Activated CD8-positive, alpha-beta T cell treated with anti-CD3 and anti-CD28 coated beads for 36 hours (primary cell): ENCODE measurements around the gene CBX2. TPM values are rescaled to one million over a fixed set of nuclear protein-coding genes. Genes with fewer than 3 reads are reported as not detected.

ENCODE experiments used
- ATAC-seq: fragments of 200-7000 bp; cut with Tn5 transposase; one replicate; pipeline ENCODE4 v1.10.0; 2021; ENCODE audit warnings: mild to moderate bottlenecking, moderate library complexity
- CTCF ChIA-PET: fragments of 350-600 bp; sonication (Branson Sonifier 250); formaldehyde crosslinking; loops from one replicate; lab custom pipeline; 2021; ENCODE audit warnings: antibody characterized with exemption; lab: Charles Lee
- POLR2A ChIA-PET: fragments of 350-600 bp; sonication (Branson Sonifier 250); formaldehyde crosslinking; loops from one replicate; lab custom pipeline; 2021; ENCODE audit warnings: antibody characterized with exemption; lab: Charles Lee
- DNase-seq: peaks from one replicate; pipeline ENCODE4 v3.0.0-alpha.2; 2020
- H3K27ac Mint-ChIP-seq: one replicate; pipeline ENCODE4 v1.8.0; 2021; ENCODE audit warnings: mild to moderate bottlenecking, mixed read lengths
- H3K27me3 Mint-ChIP-seq: one replicate; pipeline ENCODE4 v1.8.0; 2021; ENCODE audit warnings: mixed read lengths
- H3K36me3 Mint-ChIP-seq: one replicate; pipeline ENCODE4 v1.8.0; 2021; ENCODE audit warnings: low read depth, mixed read lengths
- H3K4me1 Mint-ChIP-seq: one replicate; pipeline ENCODE4 v1.8.0; 2021; ENCODE audit warnings: low read depth, mixed read lengths
- H3K4me3 Mint-ChIP-seq: one replicate; pipeline ENCODE4 v1.8.0; 2021; ENCODE audit warnings: mild to moderate bottlenecking, moderate library complexity, mixed read lengths
- H3K9me3 Mint-ChIP-seq: one replicate; pipeline ENCODE4 v1.8.0; 2021; ENCODE audit warnings: mixed read lengths
- intact Hi-C: fragments of 100-400 bp; cut with micrococcal nuclease; formaldehyde crosslinking; loops from one replicate; pipeline ENCODE4 v1.10.0; 2022
- total RNA-seq, 2 experiments: library from RNA; stranded (reverse); gene quantifications; one replicate each; pipeline ENCODE4 v1.2.3, GENCODE V29; 2021
- TF ChIP-seq, protein P1 (sequence below): fragments of 200-600 bp; IDR thresholded peaks from one replicate; pipeline ENCODE4 v1.8.0; 2022; ENCODE audit warnings: antibody characterized with exemption, mild to moderate bottlenecking

The CBX2 gene
- total RNA-seq, 2 experiments from 2014 or later = 8.0 to 9.7 TPM

DNA sequence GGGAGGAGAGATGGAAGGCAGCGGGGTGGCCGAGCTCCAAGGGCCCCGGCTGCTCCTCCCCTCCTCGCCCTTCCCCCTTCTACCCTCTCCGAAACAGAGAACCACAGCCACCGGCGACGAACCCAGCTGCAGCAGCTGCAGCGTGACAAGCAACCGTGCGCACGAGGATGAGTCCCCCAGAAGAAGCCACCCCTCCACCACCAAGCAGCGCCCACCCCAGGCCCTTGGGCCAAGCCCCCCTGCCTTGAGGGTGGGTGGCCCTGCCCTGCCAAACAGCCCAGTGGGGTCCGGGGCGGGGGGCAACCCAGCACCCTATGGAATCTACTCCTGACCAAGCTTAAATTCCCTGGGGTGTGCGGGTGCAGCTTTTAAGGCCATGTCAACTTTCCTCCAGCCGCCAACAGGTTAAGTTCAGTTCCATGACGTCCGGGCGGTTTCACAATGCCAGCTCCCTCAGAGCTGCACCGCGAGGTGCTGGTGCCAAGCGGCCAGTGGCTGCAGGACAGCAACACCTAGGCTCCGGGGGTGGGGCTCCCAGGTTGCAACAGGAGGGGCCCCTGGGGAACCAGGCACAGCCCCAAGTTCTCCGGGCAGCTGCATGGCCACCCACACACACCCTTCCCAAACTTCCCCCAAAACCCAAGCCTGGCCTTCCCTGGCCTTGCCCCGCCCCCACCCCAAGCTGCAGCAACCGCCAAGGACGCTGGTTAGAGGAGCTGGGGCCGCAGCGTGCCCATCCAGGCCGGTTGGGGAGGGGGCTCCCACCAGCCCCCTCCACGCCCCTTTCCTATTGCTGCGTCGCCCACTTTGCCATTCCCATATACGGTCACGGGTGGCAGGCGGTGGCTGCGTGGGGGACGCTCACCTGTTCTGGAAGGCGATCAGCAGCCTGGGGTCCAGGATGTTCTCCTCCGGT lies 59.3 kb downstream of the CBX2 start:
- CTCF ChIA-PET = interaction anchor here (0.6 to 4.0 kb wide), 17 partner anchors 9 to 133 kb away, joined by 3 to 56 read pairs (median 4); partner anchors contain the start of gene CBX8
- intact Hi-C loops = loop anchor here (5.0 kb wide), 1 partner anchor 40 kb away; the partner anchor contains the start of gene CBX8
- ATAC-seq (peak; percentile 34), DNase-seq (peak; percentile 90)
- Mint-ChIP-seq H3K4me1 (peaks cover 44% of the 10 kb centered on the region), H3K27ac (peak overlapping the region; percentile 92), H3K36me3 (peaks cover 18% of the 10 kb centered on the region), H3K4me3 (peak overlapping the region; percentile 91), H3K9me3 (no peaks in the 10 kb centered on the region), H3K27me3 (peaks cover 19% of the 10 kb centered on the region)
- POLR2A ChIA-PET = interaction anchor here (0.6 to 2.2 kb wide), 10 partner anchors 9 to 767 kb away, joined by 3 to 11 read pairs (median 5); partner anchors contain the start of gene CBX8
- TF ChIP-seq, protein P1, sequence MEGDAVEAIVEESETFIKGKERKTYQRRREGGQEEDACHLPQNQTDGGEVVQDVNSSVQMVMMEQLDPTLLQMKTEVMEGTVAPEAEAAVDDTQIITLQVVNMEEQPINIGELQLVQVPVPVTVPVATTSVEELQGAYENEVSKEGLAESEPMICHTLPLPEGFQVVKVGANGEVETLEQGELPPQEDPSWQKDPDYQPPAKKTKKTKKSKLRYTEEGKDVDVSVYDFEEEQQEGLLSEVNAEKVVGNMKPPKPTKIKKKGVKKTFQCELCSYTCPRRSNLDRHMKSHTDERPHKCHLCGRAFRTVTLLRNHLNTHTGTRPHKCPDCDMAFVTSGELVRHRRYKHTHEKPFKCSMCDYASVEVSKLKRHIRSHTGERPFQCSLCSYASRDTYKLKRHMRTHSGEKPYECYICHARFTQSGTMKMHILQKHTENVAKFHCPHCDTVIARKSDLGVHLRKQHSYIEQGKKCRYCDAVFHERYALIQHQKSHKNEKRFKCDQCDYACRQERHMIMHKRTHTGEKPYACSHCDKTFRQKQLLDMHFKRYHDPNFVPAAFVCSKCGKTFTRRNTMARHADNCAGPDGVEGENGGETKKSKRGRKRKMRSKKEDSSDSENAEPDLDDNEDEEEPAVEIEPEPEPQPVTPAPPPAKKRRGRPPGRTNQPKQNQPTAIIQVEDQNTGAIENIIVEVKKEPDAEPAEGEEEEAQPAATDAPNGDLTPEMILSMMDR = no peak

Other genes starting within 250 kb of the CBX2 start
- not detected for gene RBFOX3, start 167.1 kb upstream of the CBX2 start, total RNA-seq
- under 1 TPM in 1 of 2 experiments, not detected in 1; 0.16 TPM for gene ENPP7, start 47.2 kb upstream of the CBX2 start, total RNA-seq
- 1 to 10 TPM; 7.0 to 9.4 TPM for gene CBX8, start 18.9 kb downstream of the CBX2 start, total RNA-seq
- gene CBX4, start 61.3 kb downstream of the CBX2 start, total RNA-seq = 10 to 100 TPM; 23.9 to 28.0 TPM